Ishikawa (cell line): ENCODE measurements around the gene MYH9.

Experiments
- CEBPB ChIP-seq: IDR thresholded peaks from 2 replicates; pipeline ENCODE4 v1.6.1; 2012
- CREB1 ChIP-seq: IDR thresholded peaks from 2 replicates; pipeline ENCODE4 v1.6.1; 2012; ENCODE audit warnings: low read depth
- EP300 ChIP-seq: IDR thresholded peaks from 2 replicates; pipeline ENCODE4 v1.6.1; 2012; ENCODE audit warnings: borderline replicate concordance
- FOXM1 ChIP-seq: IDR thresholded peaks from 2 replicates; pipeline ENCODE4 v1.6.1; 2012; ENCODE audit warnings: low read depth, borderline replicate concordance
- NFIC ChIP-seq: IDR thresholded peaks from 2 replicates; pipeline ENCODE4 v1.6.1; 2012
- RAD21 ChIP-seq: IDR thresholded peaks from 2 replicates; pipeline ENCODE4 v1.6.1; 2012; ENCODE audit warnings: low read depth
- TAF1 ChIP-seq: IDR thresholded peaks from 2 replicates; pipeline ENCODE4 v1.6.1; 2012; ENCODE audit warnings: low read depth, mild to moderate bottlenecking
- TCF12 ChIP-seq: IDR thresholded peaks from 2 replicates; pipeline ENCODE4 v1.6.1; 2012; ENCODE audit warnings: low read depth
- TEAD4 ChIP-seq: IDR thresholded peaks from 2 replicates; pipeline ENCODE4 v1.6.1; 2012
- YY1 ChIP-seq: IDR thresholded peaks from 2 replicates; pipeline ENCODE4 v1.6.1; 2012; ENCODE audit warnings: low read depth
- ZBTB7A ChIP-seq: IDR thresholded peaks from 2 replicates; pipeline ENCODE4 v1.6.1; 2012; ENCODE audit warnings: low read depth
- TF ChIP-seq, protein P1 (sequence below): IDR thresholded peaks from 2 replicates; pipeline ENCODE4 v1.6.1; 2012; ENCODE audit warnings: low read depth, mild to moderate bottlenecking
- TF ChIP-seq, protein P2 (sequence below): IDR thresholded peaks from 2 replicates; pipeline ENCODE4 v1.6.1; 2012

DNA sequence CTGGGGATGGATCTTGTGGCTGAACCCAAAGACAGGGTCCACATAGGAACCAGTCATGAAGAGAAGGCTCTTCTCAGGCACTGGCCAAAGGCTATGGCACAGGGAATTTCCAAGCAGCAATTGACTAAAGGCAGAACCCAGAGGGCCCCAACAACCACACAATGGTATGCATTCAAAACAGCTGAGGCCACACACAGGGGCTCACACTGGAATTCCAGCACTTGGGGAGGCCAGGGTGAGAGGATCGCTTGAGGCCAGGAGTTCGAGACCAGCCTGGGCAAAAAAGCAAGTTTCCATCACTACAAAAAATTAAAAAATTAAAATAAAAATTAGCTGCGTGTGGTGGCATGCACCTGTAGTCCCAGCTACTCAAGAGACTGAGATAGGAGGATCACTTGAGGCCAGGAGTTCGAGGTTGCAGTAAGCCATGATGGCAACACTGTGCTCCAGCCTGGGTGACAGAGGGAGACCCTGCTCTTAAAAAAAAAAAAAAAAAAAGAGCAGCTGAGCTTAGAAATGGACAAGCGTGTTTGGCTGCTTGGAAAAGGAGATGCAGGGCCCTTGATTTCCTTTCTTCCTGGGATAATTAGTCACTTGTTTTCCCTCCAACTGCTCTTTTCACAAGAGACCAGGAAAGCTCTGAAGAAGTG, 44.6 kb downstream of the MYH9 start:
- TF ChIP-seq, protein P1, sequence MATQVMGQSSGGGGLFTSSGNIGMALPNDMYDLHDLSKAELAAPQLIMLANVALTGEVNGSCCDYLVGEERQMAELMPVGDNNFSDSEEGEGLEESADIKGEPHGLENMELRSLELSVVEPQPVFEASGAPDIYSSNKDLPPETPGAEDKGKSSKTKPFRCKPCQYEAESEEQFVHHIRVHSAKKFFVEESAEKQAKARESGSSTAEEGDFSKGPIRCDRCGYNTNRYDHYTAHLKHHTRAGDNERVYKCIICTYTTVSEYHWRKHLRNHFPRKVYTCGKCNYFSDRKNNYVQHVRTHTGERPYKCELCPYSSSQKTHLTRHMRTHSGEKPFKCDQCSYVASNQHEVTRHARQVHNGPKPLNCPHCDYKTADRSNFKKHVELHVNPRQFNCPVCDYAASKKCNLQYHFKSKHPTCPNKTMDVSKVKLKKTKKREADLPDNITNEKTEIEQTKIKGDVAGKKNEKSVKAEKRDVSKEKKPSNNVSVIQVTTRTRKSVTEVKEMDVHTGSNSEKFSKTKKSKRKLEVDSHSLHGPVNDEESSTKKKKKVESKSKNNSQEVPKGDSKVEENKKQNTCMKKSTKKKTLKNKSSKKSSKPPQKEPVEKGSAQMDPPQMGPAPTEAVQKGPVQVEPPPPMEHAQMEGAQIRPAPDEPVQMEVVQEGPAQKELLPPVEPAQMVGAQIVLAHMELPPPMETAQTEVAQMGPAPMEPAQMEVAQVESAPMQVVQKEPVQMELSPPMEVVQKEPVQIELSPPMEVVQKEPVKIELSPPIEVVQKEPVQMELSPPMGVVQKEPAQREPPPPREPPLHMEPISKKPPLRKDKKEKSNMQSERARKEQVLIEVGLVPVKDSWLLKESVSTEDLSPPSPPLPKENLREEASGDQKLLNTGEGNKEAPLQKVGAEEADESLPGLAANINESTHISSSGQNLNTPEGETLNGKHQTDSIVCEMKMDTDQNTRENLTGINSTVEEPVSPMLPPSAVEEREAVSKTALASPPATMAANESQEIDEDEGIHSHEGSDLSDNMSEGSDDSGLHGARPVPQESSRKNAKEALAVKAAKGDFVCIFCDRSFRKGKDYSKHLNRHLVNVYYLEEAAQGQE = no peak
- no peak for TF ChIP-seq RAD21
- no peak for TF ChIP-seq TAF1
- TF ChIP-seq NFIC = no peak
- TF ChIP-seq TCF12 = no peak
- no peak for TF ChIP-seq TEAD4
- TF ChIP-seq EP300 = no peak
- TF ChIP-seq, protein P2, sequence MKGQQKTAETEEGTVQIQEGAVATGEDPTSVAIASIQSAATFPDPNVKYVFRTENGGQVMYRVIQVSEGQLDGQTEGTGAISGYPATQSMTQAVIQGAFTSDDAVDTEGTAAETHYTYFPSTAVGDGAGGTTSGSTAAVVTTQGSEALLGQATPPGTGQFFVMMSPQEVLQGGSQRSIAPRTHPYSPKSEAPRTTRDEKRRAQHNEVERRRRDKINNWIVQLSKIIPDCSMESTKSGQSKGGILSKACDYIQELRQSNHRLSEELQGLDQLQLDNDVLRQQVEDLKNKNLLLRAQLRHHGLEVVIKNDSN = no peak
- TF ChIP-seq YY1 = no peak
- TF ChIP-seq ZBTB7A = no peak
- no peak for TF ChIP-seq CREB1
- no peak for TF ChIP-seq CEBPB
- TF ChIP-seq FOXM1 = no peak
